ENCODE data around the gene CTNNBL1.

- TF ChIP-seq CTCF (IDR thresholded peaks at IDR 0.05) (no peak), POLR2A (IDR thresholded peaks at IDR 0.05) (no peak)
Measured at GRCh38 chr20:37741570-37741969, 47.7 kb downstream of the CTNNBL1 start.

Measured in stomach (tissue), 4 donors.